HepG2 (cell line): Measurements from ENCODE around the gene CCDC88C. TPM values are rescaled to one million over a fixed set of nuclear protein-coding genes. Genes with fewer than 3 reads are reported as not detected.

Experiments
- ATAC-seq: fragments of 200-7000 bp; cut with Tn5 transposase; 3 replicates; pipeline ENCODE4 v1.9.1; 2020; ENCODE audit warnings: mild to moderate bottlenecking, moderate library complexity
- BruUV-seq: library from RNA; stranded (reverse); fragments of 400-500 nt; replicated peaks from 2 replicates; lab custom pipeline; 2021; lab: Mats Ljungman, UMichigan
- CTCF ChIA-PET: fragments of 300-600 bp; formaldehyde crosslinking; extraction: SDS; loops from one replicate; lab custom pipeline; 2021; ENCODE audit warnings: low total read pairs, inconsistent platforms, low intra/inter-chr PET ratio; lab: Yijun Ruan, JAX
- POLR2A ChIA-PET: fragments of 350-600 bp; sonication (Branson Sonifier 250); formaldehyde crosslinking; loops from one replicate; lab custom pipeline; 2020; ENCODE audit warnings: antibody characterized with exemption, inconsistent platforms; lab: Yijun Ruan, JAX
- DNase-seq: peaks from one replicate; pipeline ENCODE4 v3.0.0-alpha.2; 2015; ENCODE audit warnings: low spot score
- FAIRE-seq: peaks from 3 replicates; lab custom pipeline; 2011; peaks lifted over from hg19 to GRCh38; lab: Jason Lieb, UNC
- H2AFZ ChIP-seq: one replicate; pipeline ENCODE4 v1.6.1; 2011; ENCODE audit warnings: low read length, inconsistent platforms
- H3K27ac ChIP-seq: fragments of 300-600 bp; 3 replicates; pipeline ENCODE4 v1.8.0; 2011; ENCODE audit warnings: mixed run types, mild to moderate bottlenecking, mixed read lengths, low read length, inconsistent platforms; ENCODE audit not compliant: insufficient read depth; ENCODE audit errors: extremely low read length
- H3K27me3 ChIP-seq, 2 experiments: fragments of 200-600 bp in 1 of 2; 2 replicates in 1 of 2; 3 replicates in 1 of 2; pipeline versions ENCODE4 v1.6.0 to v1.8.0; 2011; ENCODE audit warnings: low read length in 2 of 2, mild to moderate bottlenecking in 2 of 2, moderate library complexity in 2 of 2, inconsistent platforms in 1 of 2; ENCODE audit not compliant: insufficient read depth in 2 of 2, control insufficient read depth in 1 of 2
- H3K36me3 ChIP-seq, 2 experiments: fragments of 200-600 bp in 1 of 2; replicated peaks in 1 of 2; 2 replicates in 1 of 2; 3 replicates in 1 of 2; pipeline versions ENCODE4 v1.5.1 to v1.8.0; 2011; ENCODE audit warnings: low read length in 2 of 2, inconsistent platforms in 1 of 2; ENCODE audit not compliant: insufficient read depth in 2 of 2, control insufficient read depth in 1 of 2
- H3K4me1 ChIP-seq: 2 replicates; pipeline ENCODE4 v1.5.1; 2012; ENCODE audit warnings: low read length, inconsistent platforms; ENCODE audit not compliant: insufficient read depth
- H3K4me2 ChIP-seq: 2 replicates; pipeline ENCODE4 v1.6.0; 2011; ENCODE audit warnings: low read depth, low read length, inconsistent platforms
- H3K4me3 ChIP-seq, 3 experiments: fragments of 200-600 bp in 1 of 3; sonication (generic), shearing (Covaris generic) in 1 of 3; replicated peaks in 1 of 3; 2 replicates each; pipeline ENCODE4 v1.5.1; 2011 to 2016; ENCODE audit warnings: low read length in 3 of 3, inconsistent platforms in 2 of 3, low read depth in 2 of 3, mild to moderate bottlenecking in 2 of 3, control low read depth in 1 of 3, mixed read lengths in 1 of 3; ENCODE audit not compliant: insufficient read depth in 1 of 3
- H3K79me2 ChIP-seq: one replicate; pipeline ENCODE4 v1.6.1; 2011; ENCODE audit warnings: low read length, inconsistent platforms; ENCODE audit not compliant: insufficient read depth
- H3K9ac ChIP-seq: 2 replicates; pipeline ENCODE4 v1.6.0; 2011; ENCODE audit warnings: mild to moderate bottlenecking, low read depth, low read length, inconsistent platforms; ENCODE audit not compliant: insufficient read depth
- H3K9me3 ChIP-seq: 2 replicates; pipeline ENCODE4 v1.5.1; 2012; ENCODE audit warnings: mild to moderate bottlenecking, low read length
- H4K20me1 ChIP-seq: 2 replicates; pipeline ENCODE4 v1.6.0; 2011; ENCODE audit warnings: inconsistent platforms, mild to moderate bottlenecking, low read length, moderate library complexity; ENCODE audit not compliant: insufficient read depth
- GLI4 ChIP-seq: sonication (generic); formaldehyde crosslinking; IDR thresholded peaks from 2 replicates; pipeline ENCODE4 v1.5.1; 2020; ENCODE audit warnings: missing genetic modification reagents, mild to moderate bottlenecking, moderate library complexity, borderline replicate concordance
- IRX3 ChIP-seq: sonication (generic); formaldehyde crosslinking; IDR thresholded peaks from 2 replicates; pipeline ENCODE4 v1.8.1; 2023; ENCODE audit warnings: mild to moderate bottlenecking, low read depth, missing genetic modification reagents, borderline replicate concordance
- PHF8 ChIP-seq: sonication (generic); formaldehyde crosslinking; IDR thresholded peaks from 2 replicates; pipeline ENCODE4 v1.5.0; 2020; ENCODE audit warnings: missing genetic modification reagents
- RARA ChIP-seq: IDR thresholded peaks from 2 replicates; pipeline ENCODE4 v1.6.1; 2016; ENCODE audit warnings: missing genetic modification reagents, missing compliant biosample characterization
- SALL2 ChIP-seq: sonication (generic); formaldehyde crosslinking; IDR thresholded peaks from 2 replicates; pipeline ENCODE4 v1.8.1; 2023; ENCODE audit warnings: mild to moderate bottlenecking, missing genetic modification reagents, inconsistent platforms
- ZBTB42 ChIP-seq: sonication (generic); formaldehyde crosslinking; IDR thresholded peaks from 2 replicates; pipeline ENCODE4 v1.5.0; 2020; ENCODE audit warnings: mild to moderate bottlenecking, missing genetic modification reagents
- ZEB1 ChIP-seq: IDR thresholded peaks from 2 replicates; pipeline ENCODE4 v1.6.1; 2012; ENCODE audit warnings: mild to moderate bottlenecking, low read depth, inconsistent platforms; ENCODE audit not compliant: insufficient replicate concordance
- ZFP82 ChIP-seq: sonication (generic); formaldehyde crosslinking; IDR thresholded peaks from 2 replicates; pipeline ENCODE4 v1.5.1; 2020; ENCODE audit warnings: mild to moderate bottlenecking, missing genetic modification reagents, borderline replicate concordance
- ZNF34 ChIP-seq: sonication (generic); formaldehyde crosslinking; IDR thresholded peaks from 2 replicates; pipeline ENCODE4 v1.4.0; 2020; ENCODE audit warnings: mild to moderate bottlenecking, missing genetic modification reagents, borderline replicate concordance
- ZNF432 ChIP-seq: sonication (generic); formaldehyde crosslinking; IDR thresholded peaks from 2 replicates; pipeline ENCODE4 v1.5.0; 2020; ENCODE audit warnings: missing genetic modification reagents, mild to moderate bottlenecking, borderline replicate concordance
- WGBS: methylation state at CpG from one replicate; pipeline ENCODE4 v1.1.6; 2017; ENCODE audit warnings: low lambda C conversion rate; 5-methylcytosine and 5-hydroxymethylcytosine counted together
- in situ Hi-C: cut with HindIII; loops from 2 replicates; pipeline ENCODE4 v1.10.0; 2017; ENCODE audit warnings: low pct_unique_long_range_greater_than_20kb; ENCODE audit not compliant: extremely low pct_ligation_motif_present
- intact Hi-C: fragments of 100-400 bp; cut with micrococcal nuclease; formaldehyde crosslinking; loops from one replicate; pipeline ENCODE4 v1.10.0; 2022; ENCODE audit not compliant: unreplicated experiment
- polyA plus RNA-seq, 8 experiments: library from polyadenylated mRNA; depleted of rRNA in 3 of 8; stranded (reverse) in 7 of 8; unstranded in 1 of 8; fragments of >200 nt; fragmentation: Illumina TruSeq in 4 of 8; extraction: Trizol in 4 of 8; gene quantifications; 2 replicates each; pipeline versions ENCODE4 v1.2.1 to v1.2.3, GENCODE V29; 2011 to 2016; ENCODE audit warnings: low read depth in 4 of 8, missing spikeins in 1 of 8, mixed read lengths in 1 of 8; ENCODE audit not compliant: insufficient read depth in 1 of 8
- total RNA-seq, 5 experiments: library from RNA; depleted of rRNA; stranded (reverse); fragments of >200 nt; fragmentation: Illumina TruSeq; extraction: Trizol; gene quantifications; 2 replicates each; pipeline ENCODE4 v1.2.3, GENCODE V29; 2016; ENCODE audit warnings: low read depth in 1 of 5
- TF ChIP-seq, protein P1 (sequence below): IDR thresholded peaks from 2 replicates; pipeline ENCODE4 v1.6.1; 2016; ENCODE audit warnings: mild to moderate bottlenecking, missing biosample characterization, missing genetic modification reagents
- TF ChIP-seq, protein P2 (sequence below): sonication (generic); formaldehyde crosslinking; IDR thresholded peaks from 2 replicates; pipeline ENCODE4 v1.4.0; 2020; ENCODE audit warnings: missing genetic modification reagents
- TF ChIP-seq, protein P3 (sequence below): sonication (generic); formaldehyde crosslinking; IDR thresholded peaks from 2 replicates; pipeline ENCODE4 v1.4.0; 2020; ENCODE audit warnings: missing genetic modification reagents

CCDC88C gene
- total and polyA plus RNA-seq, 2 of the 13 experiments (the other 11 are each of a cell fraction or from before 2014, with no cell fraction given), result 3.6 to 11.7 TPM

DNA sequence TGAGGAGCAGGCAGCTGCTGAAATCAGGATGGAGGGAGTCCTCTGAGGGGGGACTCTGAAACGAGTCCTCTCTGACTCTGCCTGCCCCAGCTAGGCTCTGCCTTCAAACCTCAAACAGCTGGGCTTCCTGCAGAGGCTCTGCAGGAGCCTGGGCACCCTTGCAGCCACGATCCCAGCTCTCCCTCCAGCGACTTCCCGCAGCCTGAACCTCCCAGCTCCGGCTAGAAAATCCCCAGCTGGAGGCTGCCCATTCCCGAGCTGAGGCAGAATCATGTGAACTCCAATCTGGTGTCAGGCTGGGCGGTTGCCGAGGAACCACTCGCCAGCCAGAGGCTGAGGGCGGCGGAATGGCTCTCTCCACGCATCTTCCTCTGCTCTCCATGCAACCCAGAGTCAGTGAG is 173.1 kb downstream of the CCDC88C start, which contains the start of gene GPR68 (continued):
- TF ChIP-seq, protein P1, sequence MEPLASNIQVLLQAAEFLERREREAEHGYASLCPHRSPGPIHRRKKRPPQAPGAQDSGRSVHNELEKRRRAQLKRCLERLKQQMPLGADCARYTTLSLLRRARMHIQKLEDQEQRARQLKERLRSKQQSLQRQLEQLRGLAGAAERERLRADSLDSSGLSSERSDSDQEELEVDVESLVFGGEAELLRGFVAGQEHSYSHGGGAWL (CRISPR knock-in tag), result no peak
- TF ChIP-seq ZEB1 (no peak), PHF8 (CRISPR knock-in tag) (no peak)

DNA sequence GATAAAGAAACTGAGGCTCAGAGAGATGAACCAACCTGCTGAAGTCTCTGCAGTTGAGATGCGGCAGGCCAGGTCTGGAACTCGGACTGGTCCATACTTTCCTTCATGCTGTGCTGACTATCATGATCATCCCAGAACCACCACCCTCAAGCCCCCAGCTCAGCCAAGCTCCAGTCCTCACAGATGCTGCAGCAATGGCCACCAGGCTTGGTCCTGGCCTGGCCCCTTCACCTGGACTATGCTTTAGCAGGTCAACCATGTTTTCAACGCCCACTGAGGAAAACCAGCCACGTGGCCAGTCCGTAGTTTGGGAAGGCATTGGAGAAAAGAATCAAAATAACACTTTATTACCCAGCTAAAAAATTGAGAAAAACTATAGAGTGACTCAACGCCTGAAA is 174.5 kb downstream of the CCDC88C start:
- BruUV-seq, result no TSS peak
- 24% methylated on average over 6 of the region's 6 CpGs for WGBS

DNA sequence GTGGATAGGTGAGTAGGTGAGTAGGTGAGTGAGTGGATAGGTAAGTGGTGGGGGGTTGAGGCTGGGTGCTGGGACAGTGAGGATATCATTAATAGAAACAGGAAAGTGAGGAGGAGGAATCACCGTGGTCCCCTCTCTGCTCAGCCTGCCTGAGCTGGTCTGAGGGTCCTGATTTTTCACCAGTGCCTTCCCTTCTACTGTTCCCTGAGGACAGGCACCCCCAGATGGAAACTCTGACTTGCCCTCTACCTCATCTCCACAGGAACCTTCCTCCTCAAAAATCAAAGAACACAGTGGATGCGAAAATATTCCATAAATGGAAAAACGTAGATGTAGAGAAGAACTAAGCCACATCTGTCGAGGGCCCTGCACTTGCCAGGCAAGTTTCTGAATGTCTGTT is 175.0 kb downstream of the CCDC88C start:
- no TSS peak for BruUV-seq
- DNase-seq (no peak), ATAC-seq (no peak), FAIRE-seq (no peak)
- intact Hi-C loops (no loop called here), in situ Hi-C loops (no loop called here)
- no peak overlapping the region for H3K27ac ChIP-seq
- H3K4me1 ChIP-seq, result no peaks in the 10 kb centered on the region
- peaks cover 1 to 18% of the 10 kb centered on the region in 2 experiments; a peak in 4 of 5 replicates for H3K27me3 ChIP-seq
- H3K4me3 ChIP-seq, result no peak overlapping the region
- TF ChIP-seq, protein P2, sequence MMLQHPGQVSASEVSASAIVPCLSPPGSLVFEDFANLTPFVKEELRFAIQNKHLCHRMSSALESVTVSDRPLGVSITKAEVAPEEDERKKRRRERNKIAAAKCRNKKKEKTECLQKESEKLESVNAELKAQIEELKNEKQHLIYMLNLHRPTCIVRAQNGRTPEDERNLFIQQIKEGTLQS (CRISPR knock-in tag), result no peak
- TF ChIP-seq GLI4 (CRISPR knock-in tag), result no peak
- TF ChIP-seq, protein P3, sequence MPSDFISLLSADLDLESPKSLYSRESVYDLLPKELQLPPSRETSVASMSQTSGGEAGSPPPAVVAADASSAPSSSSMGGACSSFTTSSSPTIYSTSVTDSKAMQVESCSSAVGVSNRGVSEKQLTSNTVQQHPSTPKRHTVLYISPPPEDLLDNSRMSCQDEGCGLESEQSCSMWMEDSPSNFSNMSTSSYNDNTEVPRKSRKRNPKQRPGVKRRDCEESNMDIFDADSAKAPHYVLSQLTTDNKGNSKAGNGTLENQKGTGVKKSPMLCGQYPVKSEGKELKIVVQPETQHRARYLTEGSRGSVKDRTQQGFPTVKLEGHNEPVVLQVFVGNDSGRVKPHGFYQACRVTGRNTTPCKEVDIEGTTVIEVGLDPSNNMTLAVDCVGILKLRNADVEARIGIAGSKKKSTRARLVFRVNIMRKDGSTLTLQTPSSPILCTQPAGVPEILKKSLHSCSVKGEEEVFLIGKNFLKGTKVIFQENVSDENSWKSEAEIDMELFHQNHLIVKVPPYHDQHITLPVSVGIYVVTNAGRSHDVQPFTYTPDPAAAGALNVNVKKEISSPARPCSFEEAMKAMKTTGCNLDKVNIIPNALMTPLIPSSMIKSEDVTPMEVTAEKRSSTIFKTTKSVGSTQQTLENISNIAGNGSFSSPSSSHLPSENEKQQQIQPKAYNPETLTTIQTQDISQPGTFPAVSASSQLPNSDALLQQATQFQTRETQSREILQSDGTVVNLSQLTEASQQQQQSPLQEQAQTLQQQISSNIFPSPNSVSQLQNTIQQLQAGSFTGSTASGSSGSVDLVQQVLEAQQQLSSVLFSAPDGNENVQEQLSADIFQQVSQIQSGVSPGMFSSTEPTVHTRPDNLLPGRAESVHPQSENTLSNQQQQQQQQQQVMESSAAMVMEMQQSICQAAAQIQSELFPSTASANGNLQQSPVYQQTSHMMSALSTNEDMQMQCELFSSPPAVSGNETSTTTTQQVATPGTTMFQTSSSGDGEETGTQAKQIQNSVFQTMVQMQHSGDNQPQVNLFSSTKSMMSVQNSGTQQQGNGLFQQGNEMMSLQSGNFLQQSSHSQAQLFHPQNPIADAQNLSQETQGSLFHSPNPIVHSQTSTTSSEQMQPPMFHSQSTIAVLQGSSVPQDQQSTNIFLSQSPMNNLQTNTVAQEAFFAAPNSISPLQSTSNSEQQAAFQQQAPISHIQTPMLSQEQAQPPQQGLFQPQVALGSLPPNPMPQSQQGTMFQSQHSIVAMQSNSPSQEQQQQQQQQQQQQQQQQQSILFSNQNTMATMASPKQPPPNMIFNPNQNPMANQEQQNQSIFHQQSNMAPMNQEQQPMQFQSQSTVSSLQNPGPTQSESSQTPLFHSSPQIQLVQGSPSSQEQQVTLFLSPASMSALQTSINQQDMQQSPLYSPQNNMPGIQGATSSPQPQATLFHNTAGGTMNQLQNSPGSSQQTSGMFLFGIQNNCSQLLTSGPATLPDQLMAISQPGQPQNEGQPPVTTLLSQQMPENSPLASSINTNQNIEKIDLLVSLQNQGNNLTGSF (CRISPR knock-in tag), result no peak
- H3K9me3 ChIP-seq, result no peaks in the 10 kb centered on the region
- H4K20me1 ChIP-seq, result no peaks in the 10 kb centered on the region
- no peaks in the 10 kb centered on the region for H3K79me2 ChIP-seq
- no peak overlapping the region for H2AFZ ChIP-seq
- ChIA-PET POLR2A (no interaction called here), CTCF (no interaction called here)
- H3K4me2 ChIP-seq, result no peak overlapping the region
- no peaks in the 10 kb centered on the region for H3K36me3 ChIP-seq
- 24% methylated on average over 4 of the region's 4 CpGs for whole genome bisulfite sequencing
- H3K9ac ChIP-seq, result no peak overlapping the region

More for the DNA sequence above, 174.5 kb downstream of the CCDC88C start:
- no peak for TF ChIP-seq RARA (CRISPR knock-in tag)
- no peak for TF ChIP-seq IRX3 (CRISPR knock-in tag)
- no peak for TF ChIP-seq ZBTB42 (CRISPR knock-in tag)
- no peak for TF ChIP-seq SALL2 (CRISPR knock-in tag)
- TF ChIP-seq ZNF34 (CRISPR knock-in tag), result no peak
- no peak for TF ChIP-seq ZFP82 (CRISPR knock-in tag)
- TF ChIP-seq ZNF432 (CRISPR knock-in tag), result no peak
- no peak overlapping the region for H3K4me2 ChIP-seq
- no peak overlapping the region for H3K4me3 ChIP-seq
- no peaks in the 10 kb centered on the region for H3K9me3 ChIP-seq
- DNase-seq (no peak), ATAC-seq (no peak), FAIRE-seq (no peak)
- POLR2A ChIA-PET, result no interaction called here
- CTCF ChIA-PET, result no interaction called here
- no peak overlapping the region for H2AFZ ChIP-seq
- H3K9ac ChIP-seq, result no peak overlapping the region
- H4K20me1 ChIP-seq, result no peaks in the 10 kb centered on the region
- no peaks in the 10 kb centered on the region for H3K4me1 ChIP-seq
- intact Hi-C loops (no loop called here), in situ Hi-C loops (no loop called here)
- H3K79me2 ChIP-seq, result no peaks in the 10 kb centered on the region
- H3K27me3 ChIP-seq, result peaks cover 1 to 18% of the 10 kb centered on the region in 2 experiments; a peak in 4 of 5 replicates
- no peak overlapping the region for H3K27ac ChIP-seq
- H3K36me3 ChIP-seq, result no peaks in the 10 kb centered on the region
